UCSD-AML1 (cell line): ENCODE data around the gene TGM5.
"Not testable (repeated sequence)": the region's sequence is repeated elsewhere in the genome, so short reads cannot be mapped to it uniquely, and the experiment has no call there.

ENCODE experiments used
- DNase-seq: peaks from one replicate; lab custom pipeline; 2025; ENCODE audit not compliant: unreplicated experiment; lab: John Stamatoyannopoulos, UW

The TGM5 gene

DNA sequence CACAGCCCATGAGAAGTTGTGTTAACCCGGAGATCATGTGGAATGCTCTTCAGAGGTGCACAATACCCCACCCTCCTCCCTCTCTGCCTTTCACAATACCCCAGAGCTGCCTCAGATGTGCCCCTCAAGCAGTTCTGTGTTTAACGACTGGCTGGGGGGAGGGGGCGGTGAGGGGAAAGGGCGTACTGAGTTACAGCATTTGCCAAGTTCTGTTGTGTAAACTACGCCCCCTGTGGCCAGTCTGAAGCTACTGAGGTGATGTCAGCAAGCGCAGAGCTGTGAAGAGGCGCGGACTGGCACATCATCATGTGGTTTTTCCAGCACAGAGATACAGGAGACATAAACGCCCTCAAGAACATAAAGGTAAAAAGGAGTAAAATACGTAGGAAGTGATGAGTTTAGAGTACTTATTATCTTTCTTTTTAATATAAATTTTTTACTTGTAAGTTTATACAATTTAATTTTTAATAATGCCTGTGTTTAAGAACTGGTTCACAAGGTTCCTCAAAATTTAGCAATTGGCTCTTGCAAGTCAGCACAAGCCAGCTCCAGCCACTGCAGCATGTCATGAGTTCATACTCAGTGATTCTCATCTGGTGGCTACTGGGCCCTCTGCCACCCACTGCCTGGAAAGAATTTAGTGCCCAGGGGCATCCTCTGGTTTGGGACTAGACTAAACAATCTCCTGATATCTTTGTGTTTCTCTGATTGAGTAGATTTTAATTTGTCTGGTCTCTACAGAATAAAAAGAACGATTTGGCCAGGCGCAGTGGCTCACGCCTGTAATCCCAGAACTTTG, 47.6 kb downstream of the TGM5 start:
- no peak for DNase-seq

DNA sequence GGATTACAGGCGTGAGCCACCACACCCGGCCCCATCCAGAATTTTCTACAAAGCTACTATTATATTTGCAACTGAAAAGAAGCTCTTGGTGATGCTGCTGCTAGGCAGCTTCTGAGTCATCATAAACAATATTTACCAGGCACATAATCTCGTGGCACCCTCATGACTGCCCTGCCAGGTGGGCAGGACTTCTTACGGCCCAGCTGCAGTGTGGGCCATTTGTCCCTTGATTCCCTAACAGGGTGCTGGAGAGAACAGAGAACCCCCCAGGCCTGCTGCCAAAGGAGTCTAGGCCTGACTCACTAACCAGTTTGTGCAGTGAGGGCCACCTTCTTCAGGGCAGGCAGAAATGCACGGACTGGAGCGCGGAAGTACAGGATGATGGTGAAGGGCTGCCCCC, 50.8 kb downstream of the TGM5 start:
- no peak for DNase-seq

DNA sequence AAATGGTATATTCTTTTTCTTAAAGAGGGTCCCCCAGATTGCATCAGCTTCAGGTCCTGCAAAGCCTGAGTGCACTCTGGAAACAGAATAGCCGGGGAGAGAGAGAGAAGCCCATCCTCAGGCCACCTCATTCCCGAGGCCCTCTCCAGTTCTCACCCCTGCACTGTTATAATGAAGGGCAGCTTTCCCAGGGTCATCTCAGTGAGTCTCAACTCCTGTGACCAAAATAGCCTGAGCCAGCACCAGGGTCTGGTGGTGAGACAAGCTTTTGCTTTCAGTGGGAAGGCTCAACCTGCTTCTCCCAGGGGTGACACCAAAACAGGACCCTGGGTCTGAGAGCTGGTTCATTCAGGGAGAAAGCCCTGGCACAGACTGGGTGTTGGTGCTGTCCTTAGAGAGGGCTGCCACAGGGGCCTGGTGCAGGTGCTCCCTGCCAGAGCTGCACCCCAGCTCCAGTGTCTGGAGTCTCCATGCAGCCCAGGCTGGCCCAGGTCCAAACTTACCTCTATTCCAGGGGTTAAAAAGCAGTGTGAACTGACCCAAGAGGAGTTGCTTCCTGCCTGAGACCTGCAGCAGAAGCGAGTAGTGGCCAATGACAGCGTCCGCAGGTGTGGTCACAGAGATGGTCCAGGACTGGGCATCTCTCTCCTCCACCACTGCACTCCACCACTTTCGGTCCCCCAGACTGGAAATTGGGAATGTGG, 52.0 kb downstream of the TGM5 start:
- no peak for DNase-seq

DNA sequence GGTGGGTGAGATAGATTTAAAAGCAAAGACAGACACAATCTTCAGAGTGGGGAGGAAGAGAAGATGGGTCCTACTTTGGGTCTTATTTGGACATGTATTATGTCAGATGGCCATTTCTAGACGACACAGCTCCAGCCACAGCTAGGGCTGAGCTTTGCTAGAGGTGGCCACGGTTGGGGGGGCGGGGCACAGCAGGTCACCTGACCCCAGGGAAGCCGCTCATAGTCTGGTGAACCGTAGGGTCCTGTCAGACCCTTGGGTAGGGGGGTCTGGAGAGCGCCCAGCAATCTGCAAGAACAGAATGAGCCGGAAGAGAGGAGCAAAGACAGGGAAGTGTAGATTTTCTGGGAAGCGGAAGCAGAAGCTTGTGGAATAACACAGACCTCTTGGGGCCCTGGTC, 52.6 kb downstream of the TGM5 start:
- no peak for DNase-seq

DNA sequence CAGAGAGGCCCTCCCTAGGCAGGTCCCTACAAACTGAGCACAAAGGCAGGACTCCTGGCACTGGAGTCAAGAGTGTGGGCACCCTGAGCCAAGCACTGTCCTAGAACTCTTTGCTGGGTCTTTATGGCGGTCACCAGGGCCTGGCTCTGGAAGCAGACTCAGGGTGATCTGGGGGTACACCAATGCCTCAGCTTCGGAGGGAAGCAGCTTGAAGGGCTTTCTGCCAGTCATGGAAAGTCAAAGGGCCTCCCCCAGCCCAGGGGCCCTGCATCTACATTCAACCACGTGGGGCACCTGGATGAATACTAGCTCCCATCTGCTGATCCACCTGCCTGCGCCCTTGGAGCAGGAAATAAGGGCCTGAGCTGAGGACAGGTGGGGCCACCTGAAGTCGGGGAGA, 53.3 kb downstream of the TGM5 start:
- DNase-seq, result no peak

DNA sequence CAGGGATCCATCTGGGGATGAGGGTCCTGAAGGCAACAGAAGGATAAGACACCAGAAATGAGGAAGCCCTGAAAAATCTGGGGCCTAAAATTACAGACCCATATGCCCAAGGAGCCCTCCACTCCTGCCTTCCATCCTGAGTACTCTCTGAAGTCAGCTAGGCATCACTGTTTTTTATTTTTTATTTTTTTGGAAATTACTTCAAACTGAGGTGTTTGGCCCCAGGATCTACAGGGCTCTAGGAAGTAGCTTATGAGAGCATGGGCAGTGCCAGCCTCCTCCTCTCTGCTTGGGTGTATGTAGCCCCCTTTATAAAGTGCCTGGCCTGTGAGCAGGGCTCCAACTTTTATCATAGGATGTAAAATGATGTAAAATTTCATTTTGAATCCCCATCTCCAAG, 53.8 kb downstream of the TGM5 start:
- DNase-seq, result no peak

DNA sequence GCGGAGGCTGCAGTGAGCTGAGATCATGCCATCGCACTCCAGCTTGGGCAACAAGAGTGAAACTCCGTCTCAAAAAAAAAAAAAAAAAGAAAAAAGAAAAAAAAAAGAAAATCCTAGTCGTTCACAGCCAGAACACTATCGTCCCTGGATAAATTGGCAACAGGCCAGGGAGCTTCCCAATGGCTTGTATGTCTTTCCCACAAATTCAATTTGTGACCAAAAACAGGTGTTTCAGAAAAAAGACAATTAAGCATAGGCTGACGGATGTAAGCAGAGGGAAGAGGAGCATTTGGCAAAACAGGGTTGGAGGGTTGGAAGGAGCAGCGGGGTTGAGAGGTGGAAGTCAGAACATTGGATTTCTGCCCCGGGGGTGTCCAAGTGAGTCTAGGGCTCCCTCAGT, 54.4 kb downstream of the TGM5 start:
- DNase-seq, result no peak

DNA sequence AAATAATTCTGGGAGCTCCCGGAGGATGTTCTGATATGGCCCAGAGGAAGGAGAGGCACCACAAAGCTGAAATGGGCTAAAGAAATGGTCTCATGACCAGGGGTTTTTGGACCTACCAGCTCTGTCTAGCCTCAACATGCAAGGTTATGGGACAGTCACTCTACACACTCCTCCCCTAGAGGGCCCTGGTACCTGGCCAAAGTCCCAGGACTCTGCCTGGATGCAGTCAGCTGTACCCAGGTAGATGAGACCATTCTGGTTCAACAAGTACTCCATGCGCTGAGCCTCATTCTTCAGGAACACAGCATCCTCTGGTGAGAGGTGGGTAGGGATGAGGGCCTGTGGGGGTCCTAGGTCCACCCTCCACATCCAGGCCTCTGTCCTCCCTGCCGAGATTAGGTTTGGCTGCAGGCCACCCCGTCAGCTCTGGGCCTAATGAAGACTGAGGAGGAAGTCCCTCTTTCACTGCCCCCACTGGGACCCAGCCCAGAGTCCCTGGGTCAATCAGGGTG, 55.4 kb downstream of the TGM5 start:
- no peak for DNase-seq

DNA sequence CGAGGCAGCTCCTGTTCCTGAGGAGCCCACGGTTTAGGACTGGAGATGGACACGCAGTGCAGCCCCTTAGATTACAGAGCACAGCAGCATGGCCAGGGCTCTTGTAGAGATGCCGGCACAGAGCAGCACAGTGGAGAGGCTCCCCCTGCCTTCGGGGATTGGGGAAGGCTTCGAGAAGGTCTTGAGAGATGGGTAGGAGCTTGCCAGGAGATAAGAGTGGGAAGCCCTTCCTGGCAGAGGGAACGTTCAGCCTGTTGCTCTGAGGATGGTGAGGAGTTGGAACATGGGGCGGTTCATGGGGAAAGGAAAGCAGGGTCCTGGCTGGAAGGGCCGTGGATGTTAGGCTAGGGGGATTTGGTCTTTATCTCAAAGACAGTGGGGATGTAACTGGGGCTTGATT, 55.9 kb downstream of the TGM5 start:
- DNase-seq, result no peak

DNA sequence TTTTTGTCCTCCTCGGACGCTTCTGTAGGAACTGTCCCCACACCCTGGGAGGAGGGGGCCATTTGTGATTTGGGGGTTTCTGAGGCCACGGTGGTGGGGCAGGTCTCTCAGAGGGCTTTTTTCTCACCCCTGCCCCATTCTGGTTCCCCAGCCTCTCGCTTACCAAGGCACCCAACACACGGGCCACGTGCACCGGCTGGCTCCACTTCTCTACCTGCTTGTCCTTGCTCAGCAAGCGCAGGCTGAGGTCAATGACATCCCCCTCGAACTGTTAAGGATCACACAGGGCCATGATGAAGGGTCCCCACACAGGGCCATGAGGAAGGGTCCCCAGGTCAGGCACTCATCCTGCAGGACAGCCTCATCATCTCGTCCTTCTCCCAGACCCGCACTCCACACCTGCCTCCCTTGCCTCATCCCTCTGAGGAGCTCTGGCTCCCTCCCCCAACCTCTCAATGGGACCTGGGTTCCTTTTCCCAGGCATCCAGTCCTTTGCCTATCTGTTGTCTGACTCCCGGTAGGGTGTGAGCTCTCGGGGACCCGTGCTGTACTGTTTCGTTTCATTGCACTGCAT, 56.5 kb downstream of the TGM5 start:
- DNase-seq, result no peak

DNA sequence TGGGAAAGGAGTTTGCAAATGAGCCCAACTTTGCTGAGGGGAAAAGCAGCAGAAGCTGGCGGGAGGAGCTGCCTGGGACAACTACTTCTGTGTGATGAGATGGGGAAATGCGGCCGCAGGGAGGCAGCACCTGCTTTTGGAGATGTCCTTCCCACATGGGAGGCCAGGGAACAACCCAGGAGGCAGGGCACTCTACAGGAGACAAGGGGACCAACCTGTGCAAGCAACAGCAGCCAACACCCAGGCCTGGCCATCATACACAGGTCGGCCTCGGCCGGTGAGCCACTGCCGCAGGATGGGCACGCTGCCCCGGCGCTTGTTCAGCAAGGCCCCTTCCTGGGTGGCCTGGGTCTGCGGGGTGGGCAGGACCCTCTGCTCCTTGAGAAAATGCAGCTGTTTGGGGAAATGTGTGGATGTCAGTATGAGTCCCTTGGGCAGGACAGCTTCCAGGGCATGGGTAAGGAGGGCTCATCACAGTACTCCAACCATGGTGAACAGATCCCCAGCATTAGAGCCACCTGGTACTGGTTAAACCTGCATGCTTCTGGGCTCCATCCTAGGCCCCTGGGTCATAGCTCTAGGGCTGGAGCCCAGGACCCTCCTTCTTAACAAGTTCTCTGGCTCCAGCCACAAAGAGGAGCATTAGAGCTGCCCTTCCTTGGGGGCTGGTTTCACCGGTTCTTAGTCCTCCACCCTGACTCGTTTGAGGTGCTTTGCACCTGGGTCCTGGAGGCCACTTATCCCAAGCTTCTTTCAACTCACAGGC, 57.5 kb downstream of the TGM5 start:
- DNase-seq, result no peak

DNA sequence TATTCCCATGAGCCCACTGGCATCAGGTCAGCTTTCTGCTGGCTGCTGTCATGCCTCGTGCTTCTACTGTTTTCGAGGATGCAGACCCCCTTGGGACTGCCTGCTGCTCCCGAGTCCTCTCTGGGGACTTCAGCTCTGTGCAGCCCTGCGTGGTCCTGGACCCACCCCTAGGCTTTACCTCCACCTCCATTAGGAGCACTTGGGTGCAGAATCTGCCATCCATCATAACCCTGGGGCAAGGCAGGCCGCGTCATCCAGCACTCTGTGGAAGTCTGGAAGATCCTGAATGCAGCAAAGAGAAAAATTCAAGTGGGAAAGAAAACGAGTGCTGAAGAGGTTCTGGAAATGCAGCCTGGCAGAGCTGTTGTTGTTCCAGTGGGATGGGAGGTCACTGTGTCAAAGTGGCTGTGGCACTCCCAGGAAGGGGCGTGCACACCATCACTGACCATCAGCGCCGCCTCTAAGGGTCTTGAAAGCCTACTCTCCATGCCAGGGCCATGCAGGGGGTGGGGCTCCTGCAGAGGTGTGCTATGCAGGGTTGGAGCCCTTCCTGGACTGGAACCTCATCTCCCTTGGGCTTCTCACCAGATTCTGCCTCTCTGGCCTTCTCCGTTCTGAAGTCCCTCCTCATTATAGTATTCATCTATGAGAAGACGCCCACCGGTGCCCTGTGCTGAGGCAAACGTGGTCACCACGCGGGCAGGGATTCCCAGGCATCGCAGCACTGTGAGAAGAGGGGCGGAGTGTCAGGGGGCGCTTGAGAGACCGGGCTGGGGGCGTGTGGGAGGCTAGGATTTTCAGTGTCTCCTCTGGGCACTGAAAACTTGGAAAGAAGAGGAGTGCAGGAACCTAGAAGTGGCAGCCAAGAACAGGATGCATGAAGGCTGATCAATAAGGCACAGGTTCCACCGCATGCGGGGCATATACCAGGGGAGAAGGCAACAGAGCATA, 58.4 kb downstream of the TGM5 start:
- DNase-seq, result no peak

DNA sequence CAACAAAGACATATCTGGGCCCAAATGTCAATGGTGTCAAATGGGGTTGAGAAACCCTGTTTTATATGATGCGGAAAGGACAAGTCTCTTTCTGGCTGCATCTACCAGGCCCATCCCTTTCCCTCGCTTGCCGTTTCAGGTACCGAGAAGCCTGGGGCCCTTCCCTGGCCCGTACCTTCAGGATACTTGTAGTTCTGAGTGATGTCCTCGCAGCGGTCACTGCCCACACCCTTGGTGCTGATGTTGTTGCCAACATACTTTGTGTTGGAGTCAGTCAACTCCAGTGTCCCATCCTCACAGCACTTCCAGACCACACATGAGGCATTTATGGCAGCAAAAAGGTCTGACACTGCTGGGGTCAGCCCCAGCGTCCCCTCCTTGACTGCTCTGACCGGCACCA, 59.7 kb downstream of the TGM5 start:
- no peak for DNase-seq

DNA sequence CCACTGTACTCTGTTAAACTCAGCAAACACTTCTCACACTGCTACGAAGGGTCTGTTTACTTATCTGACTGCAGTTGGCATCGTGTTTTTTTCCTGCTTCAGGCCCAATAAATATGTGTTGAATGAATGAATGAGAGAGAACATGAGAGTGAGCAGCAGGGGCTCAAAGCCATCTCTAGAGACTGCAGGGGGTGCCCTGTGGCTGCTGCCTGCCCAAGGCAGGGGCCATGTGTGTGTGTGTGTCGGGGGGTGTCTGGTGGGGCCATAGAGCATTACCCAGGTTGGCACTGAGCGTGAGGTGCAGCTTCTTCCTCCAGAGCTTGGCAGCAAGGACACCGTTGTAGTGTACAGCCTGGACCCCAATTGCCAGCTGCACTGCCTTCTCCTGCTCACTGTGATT, 60.7 kb downstream of the TGM5 start:
- no peak for DNase-seq

DNA sequence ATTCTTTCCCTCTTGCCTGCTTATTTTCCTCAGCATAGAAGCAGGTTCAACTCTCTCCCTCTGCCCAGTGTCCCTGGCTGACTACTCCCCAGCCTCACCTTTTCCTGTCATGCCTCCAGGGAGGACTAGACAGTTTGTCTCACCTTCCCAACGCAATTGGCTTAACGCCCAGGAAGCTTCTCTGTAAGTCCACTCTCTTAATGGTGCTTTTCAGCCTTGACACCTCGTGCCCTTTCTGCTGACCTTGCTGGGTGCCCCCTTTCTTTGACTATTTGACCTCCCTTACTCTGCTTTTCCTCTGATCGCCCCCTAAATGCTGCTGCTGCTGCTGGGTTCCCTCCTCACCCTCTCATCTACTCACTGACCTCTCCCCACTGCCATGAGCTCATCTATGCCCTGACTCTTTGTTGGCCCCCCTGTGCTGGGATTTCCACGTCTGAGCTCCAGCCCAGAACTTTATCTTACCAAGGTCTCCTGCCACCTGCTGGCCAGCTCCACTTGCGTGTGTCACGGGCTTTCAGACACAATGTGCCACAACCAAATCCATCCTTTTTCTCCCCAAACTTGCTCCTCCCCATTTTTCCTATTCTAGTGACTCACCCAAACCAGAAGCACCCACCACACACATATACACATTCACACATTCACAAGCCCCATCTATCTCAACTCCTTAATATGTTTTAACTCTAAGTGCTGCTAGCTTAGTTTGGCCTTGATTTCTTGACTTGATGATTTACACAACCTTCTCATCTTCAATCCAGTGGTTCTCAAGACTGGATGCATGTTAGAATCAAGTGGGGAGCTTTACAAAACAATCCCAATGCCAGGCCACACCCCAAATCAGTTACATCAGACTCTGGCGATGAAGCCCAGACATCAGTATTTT, 62.5 kb downstream of the TGM5 start:
- DNase-seq, result peak; percentile 45

DNA sequence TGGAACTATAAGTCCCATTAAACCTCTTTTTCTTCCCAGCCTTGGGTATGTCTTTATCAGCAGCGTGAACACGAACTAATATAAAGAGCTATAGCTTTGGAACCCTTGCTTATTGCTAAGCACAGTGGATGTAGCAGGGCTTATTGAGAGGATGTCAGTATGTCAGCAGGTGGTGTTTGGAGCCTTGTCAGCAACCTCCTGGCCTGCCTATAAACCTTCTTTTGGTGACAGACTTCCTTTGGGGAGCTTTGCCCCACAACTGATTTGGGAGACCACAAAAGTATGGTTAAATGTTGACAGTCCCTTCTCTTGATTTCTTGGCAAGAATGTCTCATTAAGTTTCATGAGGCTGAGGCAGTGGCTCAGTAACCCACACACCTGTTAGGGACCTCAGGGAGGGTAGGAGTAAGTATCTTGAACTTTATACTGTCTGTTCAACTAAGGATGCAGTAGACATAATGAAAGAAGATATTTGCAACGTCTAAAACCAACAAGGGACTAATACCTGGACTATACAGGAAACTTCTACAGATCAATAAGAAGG, 66.7 kb downstream of the TGM5 start:
- no peak for DNase-seq

DNA sequence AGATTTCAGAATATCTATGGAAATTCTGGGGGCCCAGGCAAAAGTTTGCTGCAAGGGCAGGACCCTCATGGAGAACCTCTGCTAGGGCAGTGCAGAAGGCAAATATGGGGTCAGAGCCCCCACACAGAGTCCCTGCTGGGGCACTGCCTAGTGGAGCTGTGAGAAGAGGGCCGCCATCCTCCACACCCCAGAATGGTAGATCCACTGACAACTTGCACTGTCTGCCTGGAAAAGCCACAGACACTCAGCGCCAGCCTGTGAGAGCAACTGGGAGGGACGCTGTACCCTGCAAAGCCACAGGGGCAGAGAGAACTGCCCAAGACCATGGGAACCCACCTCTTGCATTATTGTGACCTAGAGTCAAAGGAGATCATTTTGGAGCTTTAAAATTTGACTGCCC, 67.7 kb downstream of the TGM5 start:
- no peak for DNase-seq

DNA sequence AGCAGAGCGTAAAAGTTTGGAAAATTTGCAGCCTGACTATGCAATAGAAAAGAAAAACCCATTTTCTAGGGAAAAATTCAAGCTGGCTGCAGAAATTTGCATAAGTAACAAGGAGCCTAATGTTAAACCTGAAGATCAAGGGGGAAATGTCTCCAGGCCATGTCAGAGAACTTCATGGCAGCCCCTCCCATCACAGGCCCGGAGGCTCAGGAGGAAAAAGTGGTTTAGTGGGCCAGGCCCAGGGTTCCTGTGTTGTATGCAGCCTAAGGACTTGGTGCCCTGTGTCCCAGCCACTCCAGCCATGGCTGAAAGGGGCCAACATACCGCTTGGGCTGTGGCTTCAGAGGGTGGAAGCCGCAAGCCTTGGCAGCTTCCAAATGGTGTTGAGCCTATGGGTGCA, 68.2 kb downstream of the TGM5 start:
- DNase-seq, result not testable (repeated sequence)

DNA sequence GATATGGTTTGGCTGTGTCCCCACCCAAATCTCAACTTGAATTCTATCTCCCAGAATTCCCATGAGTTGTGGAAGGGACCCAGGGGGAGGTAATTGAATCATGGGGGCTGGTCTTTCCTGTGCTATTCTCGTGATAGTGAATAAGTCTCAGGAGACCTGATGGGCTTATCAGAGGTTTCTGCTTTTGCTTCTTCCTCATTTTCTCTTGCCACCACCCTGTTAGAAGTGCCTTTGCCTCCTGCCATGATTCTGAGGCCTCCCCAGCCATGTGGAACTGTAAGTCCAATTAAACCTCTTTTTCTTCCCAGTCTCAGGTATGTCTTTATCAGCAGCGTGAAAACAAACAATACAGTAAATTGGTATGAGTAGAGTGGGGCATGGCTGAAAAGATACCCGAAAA, 69.0 kb downstream of the TGM5 start:
- not testable (repeated sequence) for DNase-seq
